GM21390 (cell line): ENCODE data around the gene BANK1.

Experiments
- ATAC-seq: cut with Tn5 transposase; IDR thresholded peaks from one replicate; pipeline ENCODE4 v1.9.1; 2021; ENCODE audit not compliant: unreplicated experiment

BANK1 gene

DNA sequence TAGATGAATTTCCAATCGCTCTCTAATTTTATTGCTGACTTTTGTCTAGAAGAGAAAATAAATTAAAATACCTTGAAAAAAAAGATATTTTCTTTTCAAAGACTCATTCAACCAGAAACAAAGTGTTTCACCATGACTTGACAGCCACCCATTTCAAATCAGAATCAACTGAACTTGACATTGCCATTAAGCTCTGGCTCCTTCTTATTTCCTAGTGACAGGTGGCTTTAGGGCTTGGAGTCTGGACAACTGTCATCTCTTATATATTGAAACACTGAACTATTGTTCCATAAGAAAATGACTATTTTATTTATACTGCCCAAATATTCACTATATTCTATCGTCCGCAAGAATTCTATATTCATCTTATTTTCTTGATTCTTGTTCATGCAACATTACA, 325.6 kb downstream of the BANK1 start:
- no peak for ATAC-seq

DNA sequence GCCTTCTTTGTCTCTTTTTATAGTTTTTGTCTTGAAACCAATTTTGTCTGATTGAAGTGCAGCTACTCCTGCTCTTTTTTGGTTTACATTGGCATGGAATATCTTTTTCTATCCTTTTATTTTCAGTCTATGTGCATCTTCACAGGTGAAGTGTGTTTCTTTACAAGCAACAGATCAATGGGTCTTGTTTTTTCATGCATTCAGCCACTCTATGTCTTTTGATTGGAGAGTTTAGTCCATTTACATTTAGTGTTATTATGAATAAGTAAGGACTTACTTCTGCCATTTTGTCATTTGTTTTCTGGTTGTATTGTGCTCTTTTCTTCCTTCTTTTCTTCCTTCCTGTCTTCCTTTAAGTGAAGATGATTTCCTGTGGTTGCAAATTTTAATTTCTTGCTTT, 330.3 kb downstream of the BANK1 start:
- ATAC-seq, result no peak
